GM19240 (cell line): ENCODE results near the gene NXPH4.

Experiments used
- DNase-seq: peaks from one replicate; pipeline ENCODE4 v3.0.0; 2011; ENCODE audit warnings: low spot score; ENCODE audit not compliant: insufficient read length

NXPH4 gene

GRCh38 chr12:57270966-57271470 is 54.4 kb downstream of the NXPH4 start:
- DNase-seq: no peak

- no peak for DNase-seq
Measured at GRCh38 chr12:57272337-57273151, 56.0 kb downstream of the NXPH4 start.

- DNase-seq: no peak
Measured at GRCh38 chr12:57273516-57273915, 56.9 kb downstream of the NXPH4 start.
